ENCODE measurements around the gene CYGB. TPM values are rescaled to one million over a fixed set of nuclear protein-coding genes. Genes with fewer than 3 reads are reported as not detected.

The CYGB gene
- total RNA-seq, 2 experiments from 2014 or later: not detected

DNA sequence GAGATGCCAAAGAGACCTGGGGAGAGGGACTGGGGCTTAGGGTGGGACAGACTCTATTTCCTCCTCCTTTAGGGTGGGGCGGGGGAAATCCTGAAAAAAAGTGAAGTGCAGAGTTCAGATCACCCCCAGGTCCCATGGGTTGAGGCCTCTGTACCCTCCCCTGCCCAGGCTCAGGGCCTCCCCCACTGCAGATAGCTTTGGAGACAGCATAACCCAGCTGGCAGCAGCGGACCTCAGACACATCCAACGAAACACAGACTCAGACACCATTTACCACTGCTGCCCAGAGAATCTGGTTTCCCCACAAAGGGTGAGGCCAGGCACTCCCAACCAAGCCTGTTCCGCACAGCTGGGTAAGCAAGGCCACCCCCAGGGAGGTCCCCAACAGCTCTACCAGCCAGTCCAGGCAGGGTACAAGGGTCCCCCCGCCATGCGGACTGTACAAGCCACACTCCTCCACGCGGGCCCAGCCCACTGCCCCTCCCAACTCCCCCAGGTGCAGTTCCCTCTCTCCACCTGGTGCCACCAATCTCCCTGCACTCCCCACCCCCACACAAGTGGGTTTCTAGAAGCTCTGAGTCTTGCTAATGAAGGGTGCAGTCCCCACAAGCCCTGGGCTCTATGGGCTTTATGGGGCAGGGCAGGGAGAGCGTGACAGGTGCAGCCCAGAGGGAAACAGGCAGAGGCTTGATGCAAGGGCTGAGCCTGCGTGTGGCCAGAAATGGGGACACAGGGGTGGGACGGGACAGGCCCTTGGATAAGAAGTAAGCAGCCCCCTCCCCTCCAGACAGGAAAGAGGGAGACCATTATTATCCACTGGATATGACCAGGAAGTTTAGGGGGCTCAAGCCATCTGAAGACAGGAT is 45.2 kb downstream of the CYGB start:
- H3K4me1 Mint-ChIP-seq (ENCODE audit: low read depth): peaks cover 39% of the 10 kb centered on the region
- H3K36me3 Mint-ChIP-seq: peaks cover 4% of the 10 kb centered on the region
- ChIA-PET POLR2A (interaction anchor here (0.9 to 1.8 kb wide), 5 partner anchors 8 to 42 kb away, joined by 3 to 5 read pairs (median 4); partner anchors contain the start of gene AANAT), CTCF (interaction anchor here (0.7 to 3.4 kb wide), 11 partner anchors 9 to 1378 kb away, joined by 3 to 17 read pairs (median 5); partner anchors contain the start of genes AANAT and RHBDF2)
- H3K4me3 Mint-ChIP-seq: peak overlapping the region; percentile 8
- intact Hi-C loops (cut with micrococcal nuclease): no loop called here
- peak; percentile 37 for DNase-seq
- no peaks in the 10 kb centered on the region for H3K9me3 Mint-ChIP-seq
- H3K27me3 Mint-ChIP-seq: no peaks in the 10 kb centered on the region
- peak overlapping the region; percentile 79 for H3K27ac Mint-ChIP-seq

DNA sequence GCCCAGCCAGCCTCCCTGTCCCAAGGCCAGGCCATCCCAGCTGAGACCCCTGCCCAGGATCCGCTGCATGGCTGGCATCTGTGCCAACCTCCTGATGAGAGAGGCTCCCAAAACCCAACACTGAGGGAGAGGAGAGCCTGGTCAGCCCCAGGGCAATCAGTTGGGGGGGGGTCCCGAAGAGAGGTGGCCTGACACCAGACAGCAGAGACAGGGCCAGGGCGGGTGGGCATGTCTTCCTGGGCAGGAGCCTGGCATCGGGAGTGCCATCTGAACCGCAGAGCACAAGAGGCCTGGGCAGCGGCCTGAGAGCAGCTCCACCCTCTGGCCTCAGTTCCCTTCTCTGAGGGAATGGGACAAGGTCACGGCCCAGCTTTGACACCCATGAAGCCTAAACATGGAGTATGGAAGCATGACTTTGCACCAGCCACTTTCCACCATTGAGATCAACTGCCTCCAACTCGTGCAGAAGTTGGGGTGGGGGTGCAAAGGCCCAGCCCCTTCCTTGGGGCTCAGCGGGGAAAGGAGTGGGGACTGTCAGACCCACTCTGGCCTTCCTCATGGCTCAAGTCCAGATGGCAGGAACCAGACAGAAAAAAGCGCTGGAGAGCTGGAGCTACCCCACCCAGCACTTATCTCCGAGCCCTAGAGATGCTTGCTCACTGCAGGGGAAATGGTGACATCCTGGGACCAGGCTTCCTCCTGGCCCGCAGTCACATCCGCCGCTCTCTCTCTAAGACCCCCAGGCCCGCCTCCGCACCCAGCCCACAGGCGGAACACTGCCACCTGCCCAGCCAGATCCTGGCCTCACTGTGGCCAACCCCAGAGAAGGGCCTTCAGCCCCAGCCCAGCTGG is 46.0 kb downstream of the CYGB start:
- peaks cover 4% of the 10 kb centered on the region for H3K36me3 Mint-ChIP-seq
- intact Hi-C loops (cut with micrococcal nuclease): no loop called here
- peaks cover 36% of the 10 kb centered on the region for H3K4me1 Mint-ChIP-seq (ENCODE audit: low read depth)
- ChIA-PET POLR2A (interaction anchor here (0.6 to 1.8 kb wide), 3 partner anchors 9 to 673 kb away, joined by 3 to 5 read pairs (median 5); no protein-coding TSS in a partner anchor), CTCF (interaction anchor here (0.7 to 3.4 kb wide), 5 partner anchors 10 to 1378 kb away, joined by 3 to 13 read pairs (median 4); partner anchors contain the start of genes AANAT and RHBDF2)
- H3K27me3 Mint-ChIP-seq: no peaks in the 10 kb centered on the region
- H3K27ac Mint-ChIP-seq: no peak overlapping the region
- no peak overlapping the region for H3K4me3 Mint-ChIP-seq
- no peak for DNase-seq
- no peaks in the 10 kb centered on the region for H3K9me3 Mint-ChIP-seq

DNA sequence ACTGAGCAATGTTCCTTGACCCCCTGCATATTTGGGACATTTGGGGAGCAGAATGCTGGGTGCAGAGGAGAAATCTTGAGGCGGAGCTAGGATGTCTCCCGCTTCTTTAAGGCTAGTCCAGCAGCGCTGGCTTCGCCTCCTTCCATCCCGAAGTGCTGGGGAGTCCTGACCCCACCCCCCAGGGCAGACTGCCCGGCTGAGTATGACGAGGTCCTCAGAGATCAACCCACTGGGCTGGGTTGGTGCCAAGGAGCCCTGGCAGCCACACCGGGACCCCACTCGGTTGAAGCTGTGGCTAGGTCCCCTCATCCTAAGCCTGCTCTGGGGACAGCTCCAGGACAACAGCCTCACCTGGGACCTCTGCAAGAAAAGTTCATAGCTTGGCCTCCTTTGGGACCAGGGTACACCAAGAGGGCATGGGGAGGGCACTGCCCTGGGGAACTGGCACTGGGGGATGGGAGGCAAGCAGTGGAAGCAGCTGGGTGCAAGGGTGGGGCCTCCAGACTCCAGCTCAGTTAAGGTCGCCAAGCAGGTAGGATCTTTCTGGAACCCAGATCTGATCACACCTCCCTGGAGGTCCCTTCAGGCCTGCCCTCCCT is 47.3 kb downstream of the CYGB start:
- POLR2A ChIA-PET: interaction anchor here (0.6 kb wide), 1 partner anchor 29 kb away, joined by 3 read pairs; no protein-coding TSS in a partner anchor
- H3K9me3 Mint-ChIP-seq: no peaks in the 10 kb centered on the region
- H3K4me1 Mint-ChIP-seq (ENCODE audit: low read depth): peaks cover 33% of the 10 kb centered on the region

DNA sequence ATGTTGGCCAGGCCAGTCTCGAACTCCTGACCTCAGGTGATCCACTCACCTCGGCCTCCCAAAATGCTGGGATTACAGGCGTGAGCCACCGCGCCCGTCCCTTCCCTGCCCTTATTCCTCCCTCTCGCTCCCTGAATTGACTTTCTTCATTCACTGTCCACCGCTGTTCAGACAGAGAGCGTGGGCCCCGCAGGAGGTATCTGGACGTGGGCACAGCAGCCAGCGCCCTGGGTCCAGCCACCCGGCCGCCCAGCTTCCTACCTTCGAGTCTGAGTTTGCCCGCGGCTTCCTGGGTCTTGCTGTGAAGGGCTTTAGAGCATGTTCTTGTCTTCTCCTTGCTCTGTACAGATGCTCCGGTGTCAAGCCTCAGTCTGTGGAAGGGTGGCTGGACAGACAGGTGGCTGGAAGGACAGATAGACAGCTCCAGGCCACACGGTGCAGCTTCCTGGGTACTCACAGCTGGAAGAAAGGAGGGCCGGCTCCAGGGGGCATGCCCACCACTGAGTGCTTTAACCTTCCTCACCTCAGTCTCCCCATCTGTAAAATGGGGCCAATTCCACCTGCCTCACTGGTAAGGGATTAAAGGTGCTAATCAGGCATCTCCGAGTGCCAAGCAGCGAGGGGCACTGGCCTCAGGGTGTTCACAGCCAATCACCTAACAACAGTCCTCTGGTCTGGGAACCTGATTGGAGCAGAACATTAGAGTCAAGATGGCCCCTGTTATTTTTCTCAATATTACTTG is 49.9 kb downstream of the CYGB start:
- H3K27ac Mint-ChIP-seq: no peak overlapping the region
- CTCF ChIA-PET: interaction anchor here (2.4 kb wide), 1 partner anchor 90 kb away, joined by 7 read pairs; no protein-coding TSS in a partner anchor
- H3K9me3 Mint-ChIP-seq: no peaks in the 10 kb centered on the region
- intact Hi-C loops (cut with micrococcal nuclease): no loop called here
- peaks cover 6% of the 10 kb centered on the region for H3K36me3 Mint-ChIP-seq
- peaks cover 13% of the 10 kb centered on the region for H3K4me1 Mint-ChIP-seq (ENCODE audit: low read depth)
- POLR2A ChIA-PET: no interaction called here
- no peaks in the 10 kb centered on the region for H3K27me3 Mint-ChIP-seq
- no peak for DNase-seq
- H3K4me3 Mint-ChIP-seq: no peak overlapping the region

More for the DNA sequence above, 47.3 kb downstream of the CYGB start:
- DNase-seq: no peak
- Mint-ChIP-seq H3K27ac (peak overlapping the region; percentile 32), H3K27me3 (no peaks in the 10 kb centered on the region), H3K4me3 (no peak overlapping the region), H3K36me3 (peaks cover 4% of the 10 kb centered on the region)
- intact Hi-C loops (cut with micrococcal nuclease): no loop called here
- CTCF ChIA-PET: interaction anchor here (3.4 kb wide), 1 partner anchor 23 kb away, joined by 13 read pairs; the partner anchor contains the start of gene AANAT

DNA sequence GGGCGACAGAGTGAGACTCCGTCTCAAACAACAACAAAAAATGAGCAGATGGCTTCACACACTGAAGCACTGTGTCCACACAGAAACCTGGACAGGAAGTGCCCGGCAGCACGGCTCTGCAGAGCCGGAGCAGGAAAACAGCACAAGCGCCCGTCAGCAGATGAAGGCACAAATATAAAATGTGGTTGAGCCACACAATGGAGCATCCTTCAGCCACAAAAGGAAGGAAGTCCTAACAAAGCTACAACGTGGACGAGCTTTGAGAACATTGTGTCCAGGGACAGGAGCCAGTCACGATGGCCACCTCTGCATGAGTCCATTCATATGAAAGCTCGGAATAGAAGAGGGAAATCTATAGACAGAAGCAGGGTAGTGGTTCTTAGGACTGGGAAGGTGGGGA is 51.9 kb downstream of the CYGB start:
- no peaks in the 10 kb centered on the region for H3K27me3 Mint-ChIP-seq
- H3K36me3 Mint-ChIP-seq: peaks cover 9% of the 10 kb centered on the region
- POLR2A ChIA-PET: no interaction called here
- H3K4me1 Mint-ChIP-seq (ENCODE audit: low read depth): peaks cover 3% of the 10 kb centered on the region
- H3K9me3 Mint-ChIP-seq: no peaks in the 10 kb centered on the region
- CTCF ChIA-PET: interaction anchor here (1.5 to 2.4 kb wide), 2 partner anchors 21 to 88 kb away, joined by 5 to 7 read pairs; no protein-coding TSS in a partner anchor
- DNase-seq: no peak
- no peak overlapping the region for H3K4me3 Mint-ChIP-seq
- H3K27ac Mint-ChIP-seq: no peak overlapping the region
- intact Hi-C loops (cut with micrococcal nuclease): no loop called here

DNA sequence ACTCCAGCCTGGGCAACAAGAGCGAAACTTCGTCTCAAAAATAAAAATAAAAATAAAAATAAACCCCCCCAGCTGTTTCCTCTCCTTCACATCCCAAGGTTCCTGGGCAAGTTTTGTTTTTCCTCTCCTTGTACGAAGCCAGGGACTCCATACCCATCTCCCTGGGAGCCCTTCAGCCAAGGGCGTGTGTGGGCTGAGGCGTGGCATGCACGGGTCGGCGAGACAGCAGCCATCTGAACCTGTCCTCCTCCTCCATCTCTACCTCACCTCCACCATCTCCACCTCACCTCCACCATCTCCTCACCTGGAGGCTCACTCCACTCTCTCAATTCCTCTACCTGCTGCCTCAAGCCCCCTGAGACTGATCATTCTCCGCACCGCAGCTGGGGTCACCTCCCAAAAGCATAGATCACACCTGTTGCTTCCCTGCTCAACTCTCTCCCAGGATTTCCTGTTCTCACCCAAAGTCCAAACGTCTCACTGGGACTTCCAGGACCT is 53.2 kb downstream of the CYGB start:
- H3K4me1 Mint-ChIP-seq (ENCODE audit: low read depth): no peaks in the 10 kb centered on the region
- H3K4me3 Mint-ChIP-seq: no peak overlapping the region
- H3K27ac Mint-ChIP-seq: no peak overlapping the region

DNA sequence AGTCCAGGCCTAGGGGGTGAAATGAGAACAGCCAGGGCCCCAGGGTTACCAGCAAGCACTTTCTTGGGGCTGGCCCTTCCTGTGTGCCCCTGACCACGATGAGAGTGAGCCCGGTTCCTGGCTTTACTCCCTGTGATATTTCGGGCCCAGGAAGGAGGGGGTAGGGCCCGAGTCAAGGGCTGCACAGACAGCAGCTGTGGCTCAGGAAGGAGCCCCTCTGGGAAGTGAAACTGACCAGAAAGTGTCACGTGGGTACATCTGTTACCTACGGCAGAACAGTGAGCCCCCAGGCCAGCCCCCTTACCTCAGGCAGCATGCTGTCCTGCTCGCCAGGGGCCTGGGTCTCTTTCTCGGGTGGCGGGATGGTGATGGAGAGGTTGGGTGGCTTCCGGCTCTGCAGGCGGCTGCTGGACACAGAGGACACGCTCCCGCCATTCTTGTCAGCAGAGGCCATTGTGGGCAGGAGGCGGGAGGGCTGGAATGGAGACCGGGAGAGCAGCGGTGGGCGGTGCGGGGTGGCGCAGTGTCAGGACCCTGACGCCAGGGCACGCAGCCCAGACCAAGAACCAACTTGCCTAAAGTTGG is 56.3 kb downstream of the CYGB start:
- Mint-ChIP-seq H3K9me3 (no peaks in the 10 kb centered on the region), H3K4me3 (no peak overlapping the region), H3K4me1 (ENCODE audit: low read depth) (no peaks in the 10 kb centered on the region), H3K27ac (no peak overlapping the region), H3K36me3 (peaks cover 8% of the 10 kb centered on the region), H3K27me3 (no peaks in the 10 kb centered on the region)
- CTCF ChIA-PET: no interaction called here
- intact Hi-C loops (cut with micrococcal nuclease): no loop called here
- DNase-seq: no peak
- POLR2A ChIA-PET: no interaction called here

More for the DNA sequence above, 53.2 kb downstream of the CYGB start:
- Mint-ChIP-seq H3K9me3 (no peaks in the 10 kb centered on the region), H3K36me3 (peaks cover 9% of the 10 kb centered on the region), H3K27me3 (no peaks in the 10 kb centered on the region)
- intact Hi-C loops (cut with micrococcal nuclease): no loop called here
- POLR2A ChIA-PET: no interaction called here
- CTCF ChIA-PET: no interaction called here
- DNase-seq: no peak

DNA sequence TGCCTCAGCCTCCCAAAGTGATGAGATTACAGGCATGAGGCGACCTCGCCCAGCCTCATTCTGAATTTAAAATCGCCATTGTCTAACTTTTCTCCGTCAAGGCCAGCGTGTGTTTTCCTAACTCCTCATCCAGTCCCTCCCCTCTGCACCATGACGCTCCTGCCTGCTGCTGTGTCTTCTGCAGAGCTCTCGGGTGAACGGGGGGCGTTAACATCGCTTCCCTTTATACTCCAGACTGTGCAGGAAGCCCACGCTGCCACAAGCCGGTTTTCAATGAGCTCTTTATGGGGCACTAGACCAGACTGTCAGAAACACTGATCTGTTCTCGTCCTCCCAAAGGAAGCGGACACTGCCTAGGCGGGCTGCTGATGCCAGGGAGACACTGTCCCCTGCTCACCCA is 56.9 kb downstream of the CYGB start:
- Mint-ChIP-seq H3K4me3 (no peak overlapping the region), H3K36me3 (peaks cover 8% of the 10 kb centered on the region), H3K27ac (no peak overlapping the region), H3K27me3 (no peaks in the 10 kb centered on the region), H3K9me3 (no peaks in the 10 kb centered on the region), H3K4me1 (ENCODE audit: low read depth) (no peaks in the 10 kb centered on the region)
- ChIA-PET POLR2A (no interaction called here), CTCF (no interaction called here)
- intact Hi-C loops (cut with micrococcal nuclease): no loop called here
- DNase-seq: no peak

DNA sequence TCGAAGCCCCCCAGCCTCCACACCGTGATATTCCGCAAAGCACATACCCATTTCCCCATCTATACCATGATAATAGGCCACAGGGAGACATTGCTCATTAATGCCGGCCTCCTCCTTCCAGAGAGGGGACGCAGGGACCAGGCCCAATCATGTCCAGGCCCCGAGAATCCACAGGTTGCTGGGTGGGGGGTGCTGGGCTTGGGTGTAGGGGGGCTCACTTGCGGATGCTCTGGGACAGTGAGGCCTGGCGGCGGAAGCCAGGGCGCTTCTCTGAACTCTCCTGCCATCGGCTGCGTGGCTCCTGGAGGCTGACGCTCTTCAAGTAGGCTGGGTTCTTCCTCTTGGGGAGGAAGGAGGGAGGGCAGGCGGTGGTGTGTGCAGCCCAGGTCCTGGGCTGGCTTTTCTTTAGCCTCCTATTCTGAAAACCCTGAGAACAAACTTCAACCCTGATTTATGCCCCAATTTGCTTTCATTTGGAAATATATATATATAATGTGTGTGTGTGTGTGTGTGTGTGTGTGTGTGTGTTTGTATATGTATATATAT is 57.9 kb downstream of the CYGB start:
- Mint-ChIP-seq H3K27me3 (no peaks in the 10 kb centered on the region), H3K4me3 (no peak overlapping the region), H3K4me1 (ENCODE audit: low read depth) (no peaks in the 10 kb centered on the region), H3K36me3 (peaks cover 8% of the 10 kb centered on the region), H3K27ac (no peak overlapping the region), H3K9me3 (no peaks in the 10 kb centered on the region)
- DNase-seq: no peak
- intact Hi-C loops (cut with micrococcal nuclease): no loop called here
- CTCF ChIA-PET: no interaction called here
- POLR2A ChIA-PET: interaction anchor here (0.6 kb wide), 1 partner anchor 207 kb away, joined by 3 read pairs; no protein-coding TSS in a partner anchor

DNA sequence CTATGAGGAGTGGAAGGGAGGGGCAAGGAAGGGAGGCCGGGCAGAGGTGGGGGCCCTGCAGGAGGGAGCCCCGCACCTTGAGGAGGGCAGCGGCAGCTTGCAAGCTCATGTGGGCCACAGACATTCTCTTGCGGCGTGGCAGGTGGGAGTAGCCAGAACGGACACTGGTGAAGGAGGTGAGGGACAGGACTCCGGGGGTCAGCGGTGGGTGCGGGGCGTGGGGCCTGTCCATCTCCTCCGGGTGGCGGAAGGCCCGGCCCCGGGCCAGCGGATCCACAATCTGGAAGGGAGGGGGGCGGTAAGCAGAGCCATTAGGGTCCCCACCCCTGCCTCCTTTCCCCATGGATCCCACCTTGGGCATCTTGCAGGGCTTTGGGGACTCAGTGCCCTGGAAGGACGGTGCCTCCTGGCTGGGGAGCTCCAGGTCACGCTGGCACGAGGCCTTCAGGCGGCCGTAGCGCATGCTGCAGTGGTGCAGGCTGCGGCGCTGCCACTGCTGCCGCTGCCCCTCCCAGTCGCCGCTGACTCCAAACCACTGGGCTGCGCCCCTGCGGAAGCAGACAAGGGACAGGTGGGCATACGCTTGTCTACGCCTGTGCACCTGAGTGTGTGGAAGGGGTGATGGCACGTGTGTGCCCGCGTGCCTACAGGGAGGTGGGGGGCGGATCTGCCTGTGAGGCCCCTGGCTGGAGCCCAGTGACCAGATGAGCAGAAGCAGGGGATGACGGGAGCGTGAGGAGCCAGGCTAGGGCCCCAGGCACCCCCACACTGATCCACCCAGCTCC is 58.6 kb downstream of the CYGB start:
- intact Hi-C loops (cut with micrococcal nuclease): no loop called here
- Mint-ChIP-seq H3K27me3 (no peaks in the 10 kb centered on the region), H3K9me3 (no peaks in the 10 kb centered on the region), H3K27ac (no peak overlapping the region), H3K4me3 (no peak overlapping the region), H3K36me3 (peaks cover 6% of the 10 kb centered on the region), H3K4me1 (ENCODE audit: low read depth) (no peaks in the 10 kb centered on the region)
- ChIA-PET POLR2A (interaction anchor here (0.6 kb wide), 1 partner anchor 208 kb away, joined by 3 read pairs; no protein-coding TSS in a partner anchor), CTCF (interaction anchor here (1.5 kb wide), 1 partner anchor 12 kb away, joined by 3 read pairs; the partner anchor contains the start of gene AANAT)
- no peak for DNase-seq

All from activated CD4-positive, alpha-beta memory T cell treated with anti-CD3 and anti-CD28 coated beads for 36 hours (primary cell).